Gastroesophageal sphincter (tissue), 4 donors: ENCODE results near the gene C1QTNF1. TPM values are rescaled to one million over a fixed set of nuclear protein-coding genes. Genes with fewer than 3 reads are reported as not detected.

Source experiments
- ATAC-seq: fragments of 150-250 bp; one replicate; pipeline ENCODE4 v1.9.1; 2016; ENCODE audit warnings: mild to moderate bottlenecking, moderate library complexity
- H3K27ac ChIP-seq, 4 donors: fragments of 200-600 bp; sonication (generic) in 3 of 4; 1 replicate in 3 of 4; 2 replicates in 1 of 4; pipeline ENCODE4 v1.5.1; 2016 to 2019
- H3K27me3 ChIP-seq: fragments of 200-600 bp; sonication (generic); one replicate; pipeline ENCODE4 v1.5.1; 2019
- H3K36me3 ChIP-seq, 2 donors: fragments of 200-600 bp; sonication (generic); one replicate each; pipeline ENCODE4 v1.5.1; 2019; ENCODE audit warnings: control low read depth in 1 of 2
- H3K4me1 ChIP-seq, 3 donors: fragments of 200-600 bp; sonication (generic); 1 replicate in 2 of 3; 2 replicates in 1 of 3; pipeline ENCODE4 v1.5.1; 2016 to 2019; ENCODE audit warnings: control low read depth in 2 of 3
- H3K4me3 ChIP-seq, 2 donors: fragments of 200-600 bp; sonication (generic); one replicate each; pipeline ENCODE4 v1.5.1; 2019; ENCODE audit warnings: mild to moderate bottlenecking in 1 of 2, moderate library complexity in 1 of 2
- H3K9me3 ChIP-seq, 3 donors: fragments of 200-600 bp; sonication (generic); one replicate each; pipeline ENCODE4 v1.5.1; 2017 to 2019; ENCODE audit warnings: control low read depth in 2 of 3
- EP300 ChIP-seq: sonication (generic); formaldehyde crosslinking; IDR thresholded peaks from one replicate; pipeline ENCODE4 v1.6.1; 2017; ENCODE audit warnings: antibody characterized with exemption, mild to moderate bottlenecking
- POLR2A ChIP-seq, 2 donors: fragments of 450-650 bp; IDR thresholded peaks; one replicate each; pipeline ENCODE4 v1.6.1; 2017; ENCODE audit warnings: antibody characterized with exemption in 2 of 2, mild to moderate bottlenecking in 2 of 2, moderate library complexity in 1 of 2
- POLR2AphosphoS5 ChIP-seq: sonication (generic); formaldehyde crosslinking; IDR thresholded peaks from one replicate; pipeline ENCODE4 v1.6.1; 2017; ENCODE audit warnings: antibody characterized with exemption
- WGBS, 2 donors: methylation state at CpG; one replicate each; pipeline ENCODE4 v1.1.5; 2018; ENCODE audit warnings: low coverage in 1 of 2; 5-methylcytosine and 5-hydroxymethylcytosine counted together
- total RNA-seq, 4 donors: library from RNA; depleted of rRNA; stranded (reverse); fragments of >200 nt; gene quantifications; one replicate each; pipeline ENCODE4 v1.1.0, GENCODE V29; 2016
- TF ChIP-seq, protein P1 (sequence below), 4 experiments: fragments of 200-600 bp in 2 of 4; fragments of 450-650 bp in 2 of 4; sonication (generic) in 1 of 4; IDR thresholded peaks; one replicate each; pipeline ENCODE4 v1.5.1; 2017 to 2019; ENCODE audit warnings: antibody characterized with exemption in 4 of 4, mild to moderate bottlenecking in 2 of 4, moderate library complexity in 2 of 4

C1QTNF1 gene
- total RNA-seq, 4 donors from 2014 or later: 50.8 to 76.5 (median 72.3) TPM

- H3K4me3 ChIP-seq: no peak overlapping the region
- H3K27ac ChIP-seq: no peak overlapping the region
- ATAC-seq: no peak
These were observed 21.2 kb downstream of the C1QTNF1 start for GRCh38 chr17:79045001-79045729.

DNA sequence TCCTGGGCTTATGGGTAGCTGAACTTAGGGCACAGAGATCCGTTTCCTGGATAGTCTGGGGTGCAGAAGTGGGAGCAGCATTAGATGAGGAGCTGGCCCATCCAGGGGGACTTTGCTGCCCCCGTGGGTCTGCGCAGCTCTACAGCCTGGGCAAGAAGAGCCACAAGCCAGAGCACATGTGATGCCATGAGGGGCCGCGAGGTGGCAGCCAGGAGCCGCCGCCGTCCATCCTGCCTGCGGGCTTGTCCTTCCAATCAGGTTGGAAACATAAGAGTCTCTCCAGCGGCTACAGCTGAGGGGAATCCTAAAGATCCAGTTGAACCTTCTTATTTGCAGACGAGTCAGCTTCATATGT lies 21.9 kb downstream of the C1QTNF1 start:
- no peak overlapping the region for H3K4me3 ChIP-seq
- peak; percentile 78 for ATAC-seq
- peaks cover 0 to 56% of the 10 kb centered on the region in 2 donors for H3K36me3 ChIP-seq
- WGBS, 2 donors: 2 to 4% methylated on average over 5 to 8 of the region's 11 CpGs
- H3K27me3 ChIP-seq: no peaks in the 10 kb centered on the region
- peak overlapping the region in 2 of 4 donors; percentile 53 to 63 for H3K27ac ChIP-seq
- no peak for TF ChIP-seq EP300
- TF ChIP-seq, protein P1, sequence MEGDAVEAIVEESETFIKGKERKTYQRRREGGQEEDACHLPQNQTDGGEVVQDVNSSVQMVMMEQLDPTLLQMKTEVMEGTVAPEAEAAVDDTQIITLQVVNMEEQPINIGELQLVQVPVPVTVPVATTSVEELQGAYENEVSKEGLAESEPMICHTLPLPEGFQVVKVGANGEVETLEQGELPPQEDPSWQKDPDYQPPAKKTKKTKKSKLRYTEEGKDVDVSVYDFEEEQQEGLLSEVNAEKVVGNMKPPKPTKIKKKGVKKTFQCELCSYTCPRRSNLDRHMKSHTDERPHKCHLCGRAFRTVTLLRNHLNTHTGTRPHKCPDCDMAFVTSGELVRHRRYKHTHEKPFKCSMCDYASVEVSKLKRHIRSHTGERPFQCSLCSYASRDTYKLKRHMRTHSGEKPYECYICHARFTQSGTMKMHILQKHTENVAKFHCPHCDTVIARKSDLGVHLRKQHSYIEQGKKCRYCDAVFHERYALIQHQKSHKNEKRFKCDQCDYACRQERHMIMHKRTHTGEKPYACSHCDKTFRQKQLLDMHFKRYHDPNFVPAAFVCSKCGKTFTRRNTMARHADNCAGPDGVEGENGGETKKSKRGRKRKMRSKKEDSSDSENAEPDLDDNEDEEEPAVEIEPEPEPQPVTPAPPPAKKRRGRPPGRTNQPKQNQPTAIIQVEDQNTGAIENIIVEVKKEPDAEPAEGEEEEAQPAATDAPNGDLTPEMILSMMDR (IDR thresholded peaks at IDR 0.05): peak; percentile 85 to 98 (median 91)
- H3K4me1 ChIP-seq: peaks cover 0 to 45% (median 3%) of the 10 kb centered on the region in 3 donors
- no peaks in the 10 kb centered on the region for H3K9me3 ChIP-seq

More at GRCh38 chr17:79045001-79045729, 21.2 kb downstream of the C1QTNF1 start:
- Histone ChIP-seq H3K4me1 (peaks cover 0 to 45% (median 3%) of the 10 kb centered on the region in 3 donors), H3K36me3 (peaks cover 0 to 49% of the 10 kb centered on the region in 2 donors), H3K9me3 (no peaks in the 10 kb centered on the region), H3K27me3 (no peaks in the 10 kb centered on the region)
- TF ChIP-seq POLR2AphosphoS5 (no peak), POLR2A (IDR thresholded peaks at IDR 0.05) (no peak), EP300 (no peak)
- TF ChIP-seq, protein P1 (IDR thresholded peaks at IDR 0.05): no peak
- WGBS, 2 donors: 68 to 72% methylated on average over 7 to 8 of the region's 15 CpGs

DNA sequence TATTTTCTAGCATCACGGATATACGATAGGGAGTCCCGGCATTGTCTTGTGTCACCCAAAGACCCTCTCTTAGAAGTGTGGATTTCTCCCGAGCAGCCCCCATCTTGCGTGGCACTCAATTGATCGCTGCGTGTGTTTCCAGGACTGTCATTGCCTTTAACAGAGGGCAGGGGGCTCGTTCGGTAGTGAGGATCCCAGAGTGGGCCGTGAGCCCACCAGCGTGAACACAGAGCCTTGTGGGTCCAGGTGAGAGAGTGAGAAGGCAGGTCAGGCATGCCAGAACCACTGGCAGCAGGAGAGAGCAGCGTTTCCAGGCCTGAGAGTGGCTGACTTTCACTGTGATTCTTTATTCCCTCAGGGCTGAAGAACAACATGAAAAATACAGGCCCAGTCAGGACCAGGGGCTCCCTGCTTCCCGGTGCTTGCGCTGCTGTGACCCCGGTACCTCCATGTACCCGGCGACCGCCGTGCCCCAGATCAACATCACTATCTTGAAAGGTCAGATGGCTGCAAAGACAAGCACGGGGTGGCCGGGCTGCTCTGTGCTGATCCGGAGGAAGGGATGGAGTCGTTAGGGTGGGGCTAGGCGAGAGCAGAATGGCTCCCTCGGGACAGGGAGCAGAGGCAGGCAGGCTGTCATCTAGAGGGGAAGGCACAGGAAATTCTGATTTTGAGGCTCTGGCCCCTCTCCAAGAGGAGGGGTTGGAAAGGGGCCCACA lies 22.4 kb downstream of the C1QTNF1 start:
- H3K9me3 ChIP-seq: no peaks in the 10 kb centered on the region
- H3K27me3 ChIP-seq: no peaks in the 10 kb centered on the region
- peak overlapping the region in 1 of 2 donors; percentile 8 for H3K4me3 ChIP-seq
- TF ChIP-seq POLR2A (IDR thresholded peaks at IDR 0.05): no peak
- no peak for TF ChIP-seq EP300
- TF ChIP-seq POLR2AphosphoS5: no peak
- TF ChIP-seq, protein P1 (IDR thresholded peaks at IDR 0.05): no peak
- peaks cover 0 to 45% (median 3%) of the 10 kb centered on the region in 3 donors for H3K4me1 ChIP-seq
- no peak for ATAC-seq
- 32% methylated on average over 6 to 8 of the region's 25 CpGs for WGBS, 2 donors
- peaks cover 0 to 58% of the 10 kb centered on the region in 2 donors for H3K36me3 ChIP-seq
- H3K27ac ChIP-seq: peak overlapping the region in 3 of 4 donors; percentile 24 to 63 (median 53)

DNA sequence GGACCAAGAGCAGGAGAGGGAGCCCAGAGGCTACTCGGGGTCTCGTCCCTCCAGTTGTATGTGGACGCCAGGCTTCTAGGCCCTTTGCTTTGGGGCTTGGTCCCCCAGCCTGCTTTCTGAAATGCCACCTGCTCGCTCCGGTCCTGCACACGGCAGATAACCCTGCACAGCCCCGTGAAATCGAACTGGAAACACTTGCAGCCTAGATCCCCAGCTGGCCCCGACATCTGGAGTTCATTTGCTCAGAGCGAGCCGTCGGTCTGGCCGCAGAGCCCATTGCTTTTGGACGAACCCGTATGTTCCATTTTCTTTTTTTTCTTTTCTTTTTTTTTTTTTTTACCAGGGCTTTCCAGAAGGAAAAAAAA lies 22.9 kb downstream of the C1QTNF1 start:
- TF ChIP-seq, protein P1 (IDR thresholded peaks at IDR 0.05): no peak
- peak overlapping the region in 2 of 4 donors; percentile 53 to 63 for H3K27ac ChIP-seq
- H3K9me3 ChIP-seq: no peaks in the 10 kb centered on the region
- 60 to 63% methylated on average over 1 to 7 of the region's 15 CpGs for WGBS, 2 donors
- H3K4me3 ChIP-seq: peak overlapping the region in 1 of 2 donors; percentile 8
- no peaks in the 10 kb centered on the region for H3K27me3 ChIP-seq
- no peak for ATAC-seq
- peaks cover 0 to 58% of the 10 kb centered on the region in 2 donors for H3K36me3 ChIP-seq
- H3K4me1 ChIP-seq: peaks cover 0 to 44% (median 3%) of the 10 kb centered on the region in 3 donors
